ENCODE measurements around the gene CDH11. TPM values are rescaled to one million over a fixed set of nuclear protein-coding genes. Genes with fewer than 3 reads are reported as not detected.

Gene CDH11
- total RNA-seq, 3 donors from 2014 or later = 6.4 to 24.7 (median 12.6) TPM

DNA sequence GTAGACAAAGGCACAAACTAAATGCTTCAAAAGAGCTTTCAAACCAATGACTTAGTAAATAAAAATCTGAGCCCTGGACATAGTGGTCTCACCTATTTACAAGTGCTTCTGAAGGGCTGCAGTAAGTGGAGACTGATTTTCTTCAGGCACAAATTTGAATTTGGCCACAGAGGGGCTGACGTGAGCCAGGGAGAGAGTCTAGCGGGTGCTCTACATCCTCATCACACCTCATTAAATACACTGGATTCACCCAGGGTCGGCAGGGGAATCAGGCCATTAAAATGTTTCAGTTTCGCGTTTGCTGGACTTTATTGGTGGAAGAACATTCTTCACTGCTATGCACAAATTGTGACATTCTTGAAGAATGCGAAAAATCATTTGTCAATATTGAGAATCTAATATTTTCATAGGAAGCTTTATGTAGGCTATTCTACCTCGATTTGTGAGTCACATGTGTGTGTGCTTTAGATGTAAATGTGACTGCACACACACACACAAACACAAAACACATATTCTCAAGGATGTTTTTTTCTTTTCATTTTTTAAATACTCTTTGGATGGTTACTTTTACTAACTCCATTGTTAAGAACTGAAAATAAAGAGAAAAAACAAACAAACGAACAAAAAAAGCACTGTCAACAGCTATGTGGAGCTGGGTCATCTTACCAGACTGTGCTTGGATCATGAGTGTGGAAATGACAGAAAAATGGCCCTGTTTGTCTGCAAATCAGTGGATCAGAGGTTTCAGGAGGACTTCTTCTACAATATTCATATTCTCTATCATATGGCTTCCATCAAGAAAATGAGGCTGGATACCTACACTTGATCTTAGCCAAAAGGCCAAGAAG lies 58.9 kb downstream of the CDH11 start:
- no peak for DNase-seq
- Histone ChIP-seq H3K4me3 (no peak overlapping the region), H3K4me1 (ENCODE audit: low read depth) (no peaks in the 10 kb centered on the region), H3K36me3 (ENCODE audit: low read depth) (no peaks in the 10 kb centered on the region), H3K9me3 (no peaks in the 10 kb centered on the region)
- no peak for ATAC-seq
- intact Hi-C loops (cut with DNase I, micrococcal nuclease) = no loop called here
- TF ChIP-seq, protein P1, sequence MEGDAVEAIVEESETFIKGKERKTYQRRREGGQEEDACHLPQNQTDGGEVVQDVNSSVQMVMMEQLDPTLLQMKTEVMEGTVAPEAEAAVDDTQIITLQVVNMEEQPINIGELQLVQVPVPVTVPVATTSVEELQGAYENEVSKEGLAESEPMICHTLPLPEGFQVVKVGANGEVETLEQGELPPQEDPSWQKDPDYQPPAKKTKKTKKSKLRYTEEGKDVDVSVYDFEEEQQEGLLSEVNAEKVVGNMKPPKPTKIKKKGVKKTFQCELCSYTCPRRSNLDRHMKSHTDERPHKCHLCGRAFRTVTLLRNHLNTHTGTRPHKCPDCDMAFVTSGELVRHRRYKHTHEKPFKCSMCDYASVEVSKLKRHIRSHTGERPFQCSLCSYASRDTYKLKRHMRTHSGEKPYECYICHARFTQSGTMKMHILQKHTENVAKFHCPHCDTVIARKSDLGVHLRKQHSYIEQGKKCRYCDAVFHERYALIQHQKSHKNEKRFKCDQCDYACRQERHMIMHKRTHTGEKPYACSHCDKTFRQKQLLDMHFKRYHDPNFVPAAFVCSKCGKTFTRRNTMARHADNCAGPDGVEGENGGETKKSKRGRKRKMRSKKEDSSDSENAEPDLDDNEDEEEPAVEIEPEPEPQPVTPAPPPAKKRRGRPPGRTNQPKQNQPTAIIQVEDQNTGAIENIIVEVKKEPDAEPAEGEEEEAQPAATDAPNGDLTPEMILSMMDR (IDR thresholded peaks at IDR 0.05) = no peak

DNA sequence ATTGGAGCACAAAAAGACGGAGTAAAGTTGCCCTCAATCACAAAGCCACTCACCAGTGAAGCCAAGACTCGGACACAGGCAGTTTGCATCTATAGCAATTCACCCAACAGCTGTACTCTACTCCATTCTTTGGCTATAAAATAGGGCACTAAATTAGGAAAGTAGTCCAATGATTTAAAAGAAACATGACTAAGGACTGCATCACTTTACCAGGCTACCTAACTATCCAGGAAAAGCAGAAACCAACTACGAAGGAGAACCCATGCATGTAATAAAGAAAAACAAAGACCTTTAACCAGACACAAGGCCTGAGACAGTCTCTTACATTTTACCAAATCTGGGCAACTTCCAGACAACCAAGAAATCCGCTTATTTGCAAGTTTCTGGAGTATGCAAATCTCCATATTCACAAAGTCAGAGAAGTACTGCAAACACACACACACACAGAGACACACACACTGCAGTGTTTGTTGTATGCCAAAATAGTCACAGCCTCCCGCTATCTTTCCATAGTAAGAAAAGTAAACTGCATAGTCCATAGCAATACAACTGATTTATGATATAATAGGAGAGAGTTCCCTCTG lies 59.8 kb downstream of the CDH11 start:
- Histone ChIP-seq H3K4me1 (ENCODE audit: low read depth) (no peaks in the 10 kb centered on the region), H3K9me3 (no peaks in the 10 kb centered on the region), H3K36me3 (ENCODE audit: low read depth) (no peaks in the 10 kb centered on the region), H3K4me3 (no peak overlapping the region)
- no peak for ATAC-seq
- DNase-seq = no peak
- TF ChIP-seq, protein P1 (IDR thresholded peaks at IDR 0.05) = no peak
- intact Hi-C loops (cut with DNase I, micrococcal nuclease) = no loop called here

DNA sequence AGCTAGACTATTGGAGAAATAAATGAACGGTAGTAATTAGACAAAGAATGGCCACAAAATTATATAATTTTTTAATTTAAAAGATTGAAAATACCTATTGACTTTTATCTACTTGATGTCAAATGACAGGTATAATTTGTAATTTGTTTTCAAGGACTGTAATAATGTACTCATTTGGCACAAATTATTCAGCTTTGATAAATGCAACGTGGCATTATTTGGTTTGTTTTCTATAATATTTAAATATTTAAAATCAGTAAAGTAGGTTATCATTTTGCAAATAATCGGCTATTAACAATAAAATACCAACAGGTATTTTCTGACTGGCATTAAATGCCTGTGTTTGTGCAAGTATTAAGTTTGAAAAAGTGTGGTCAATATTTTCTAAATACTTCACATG lies 60.6 kb downstream of the CDH11 start:
- Histone ChIP-seq H3K36me3 (ENCODE audit: low read depth) (no peaks in the 10 kb centered on the region), H3K4me3 (no peak overlapping the region), H3K4me1 (ENCODE audit: low read depth) (no peaks in the 10 kb centered on the region), H3K9me3 (no peaks in the 10 kb centered on the region)
- ATAC-seq (no peak), DNase-seq (no peak)
- intact Hi-C loops (cut with DNase I, micrococcal nuclease) = no loop called here
- TF ChIP-seq, protein P1 (IDR thresholded peaks at IDR 0.05) = no peak

DNA sequence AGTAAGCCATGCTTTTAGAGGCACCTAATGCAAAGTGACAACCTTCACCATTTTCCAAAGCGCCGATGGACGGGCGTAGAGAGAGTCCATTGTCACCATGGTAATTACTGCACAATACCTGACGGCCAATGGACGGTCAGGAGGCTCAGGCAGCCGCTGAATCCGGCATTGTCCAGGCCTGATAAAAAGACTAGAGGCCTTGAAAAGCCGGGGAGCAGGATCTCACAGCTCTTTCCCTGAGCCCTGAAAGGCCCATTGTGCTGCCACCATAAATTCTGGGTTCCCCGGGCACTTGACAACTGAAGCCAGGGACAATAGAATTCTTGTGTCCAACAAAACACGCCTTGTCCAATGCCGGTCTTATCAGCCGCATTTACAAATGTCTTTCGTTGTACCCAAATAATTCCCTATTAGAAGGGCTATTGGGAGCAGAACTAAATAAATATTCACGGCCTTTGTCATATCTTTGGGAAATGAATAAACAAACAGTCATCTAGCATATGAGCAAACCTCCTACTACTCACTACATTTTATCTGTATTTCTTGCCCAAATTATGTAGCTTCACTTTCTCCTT lies 62.4 kb downstream of the CDH11 start:
- intact Hi-C loops (cut with DNase I, micrococcal nuclease) = no loop called here
- ATAC-seq (no peak), DNase-seq (no peak)
- Histone ChIP-seq H3K4me1 (ENCODE audit: low read depth) (no peaks in the 10 kb centered on the region), H3K4me3 (no peak overlapping the region), H3K36me3 (ENCODE audit: low read depth) (no peaks in the 10 kb centered on the region), H3K9me3 (no peaks in the 10 kb centered on the region)
- TF ChIP-seq, protein P1 (IDR thresholded peaks at IDR 0.05) = no peak

DNA sequence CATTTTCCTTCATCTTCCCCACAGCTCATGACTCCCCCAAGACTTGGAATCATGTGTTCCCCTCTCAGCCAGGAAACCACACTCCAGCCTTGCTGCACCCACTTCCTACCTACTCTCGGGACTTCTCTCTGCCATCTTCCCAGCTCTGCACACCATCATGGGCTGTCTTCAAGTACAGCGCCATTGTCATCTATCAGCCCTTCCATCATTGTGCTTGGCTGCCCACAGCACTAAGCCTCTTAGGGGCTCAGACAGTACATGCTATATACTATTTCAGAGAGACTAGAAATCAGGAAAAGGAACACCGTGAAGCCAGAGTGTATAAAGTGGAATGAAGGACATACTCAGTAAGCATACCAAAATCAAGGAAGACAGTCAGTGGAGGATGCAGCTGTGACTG lies 64.7 kb downstream of the CDH11 start:
- intact Hi-C loops (cut with DNase I, micrococcal nuclease) = no loop called here
- no peaks in the 10 kb centered on the region for H3K36me3 ChIP-seq (ENCODE audit: low read depth)
- H3K4me1 ChIP-seq (ENCODE audit: low read depth) = no peaks in the 10 kb centered on the region
- ATAC-seq = no peak
- H3K4me3 ChIP-seq = no peak overlapping the region
- DNase-seq = no peak
- H3K9me3 ChIP-seq = no peaks in the 10 kb centered on the region
- TF ChIP-seq, protein P1 (IDR thresholded peaks at IDR 0.05) = no peak

Measured in mucosa of descending colon (tissue), 3 donors.